Measurements from ENCODE around the gene AGBL2. TPM values are rescaled to one million over a fixed set of nuclear protein-coding genes. Genes with fewer than 3 reads are reported as not detected.
"Not testable (repeated sequence)": the region's sequence is repeated elsewhere in the genome, so short reads cannot be mapped to it uniquely, and the experiment has no call there.

The AGBL2 gene
- total RNA-seq, 1 donor = 1.3 TPM

DNA sequence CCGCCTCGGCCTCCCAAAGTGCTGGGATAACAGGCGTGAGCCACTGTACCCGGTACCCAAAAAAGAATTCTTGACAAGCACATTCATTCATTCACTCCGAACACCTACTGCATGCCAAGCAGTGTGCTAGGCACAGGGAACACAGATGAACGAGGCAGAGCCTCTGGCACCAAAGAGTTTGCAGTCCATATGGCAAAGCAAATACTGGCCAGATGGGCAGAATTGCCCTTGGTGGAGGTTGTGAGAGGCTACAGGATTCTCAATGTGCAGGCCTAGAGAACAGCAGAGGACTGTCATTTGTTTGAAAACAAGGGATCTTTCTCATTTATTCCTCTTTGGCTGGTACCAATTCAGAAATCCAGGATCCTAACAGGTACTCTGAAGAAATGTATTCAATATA is 45.3 kb downstream of the AGBL2 start:
- no peak overlapping the region for H3K4me3 ChIP-seq (ENCODE audit: low read depth, low read length)
- DNase-seq (ENCODE audit: low read depth) = no peak
- TF ChIP-seq, protein P1, sequence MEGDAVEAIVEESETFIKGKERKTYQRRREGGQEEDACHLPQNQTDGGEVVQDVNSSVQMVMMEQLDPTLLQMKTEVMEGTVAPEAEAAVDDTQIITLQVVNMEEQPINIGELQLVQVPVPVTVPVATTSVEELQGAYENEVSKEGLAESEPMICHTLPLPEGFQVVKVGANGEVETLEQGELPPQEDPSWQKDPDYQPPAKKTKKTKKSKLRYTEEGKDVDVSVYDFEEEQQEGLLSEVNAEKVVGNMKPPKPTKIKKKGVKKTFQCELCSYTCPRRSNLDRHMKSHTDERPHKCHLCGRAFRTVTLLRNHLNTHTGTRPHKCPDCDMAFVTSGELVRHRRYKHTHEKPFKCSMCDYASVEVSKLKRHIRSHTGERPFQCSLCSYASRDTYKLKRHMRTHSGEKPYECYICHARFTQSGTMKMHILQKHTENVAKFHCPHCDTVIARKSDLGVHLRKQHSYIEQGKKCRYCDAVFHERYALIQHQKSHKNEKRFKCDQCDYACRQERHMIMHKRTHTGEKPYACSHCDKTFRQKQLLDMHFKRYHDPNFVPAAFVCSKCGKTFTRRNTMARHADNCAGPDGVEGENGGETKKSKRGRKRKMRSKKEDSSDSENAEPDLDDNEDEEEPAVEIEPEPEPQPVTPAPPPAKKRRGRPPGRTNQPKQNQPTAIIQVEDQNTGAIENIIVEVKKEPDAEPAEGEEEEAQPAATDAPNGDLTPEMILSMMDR (IDR thresholded peaks at IDR 0.05; ENCODE audit: insufficient read depth, low read depth, low read length) = no peak

DNA sequence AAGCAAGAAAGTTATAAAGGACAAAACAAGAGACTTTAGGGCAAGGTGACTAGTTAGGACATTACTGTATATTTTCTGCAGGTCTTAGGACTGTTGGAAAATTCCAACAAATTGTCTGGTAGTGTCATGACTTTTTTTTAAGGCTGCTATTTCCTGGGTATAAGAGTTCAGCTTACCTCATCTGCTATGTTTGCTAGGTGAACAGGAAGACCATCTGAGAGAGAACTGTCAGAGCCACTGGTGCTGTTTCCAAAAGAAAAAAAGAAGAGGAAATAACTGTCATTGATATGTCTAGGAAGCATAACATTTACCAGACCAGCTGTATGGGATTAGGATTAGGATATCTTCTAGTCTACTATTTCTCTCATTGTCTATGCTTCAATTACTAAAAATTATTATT is 46.5 kb downstream of the AGBL2 start:
- H3K4me3 ChIP-seq (ENCODE audit: low read depth, low read length) = no peak overlapping the region
- no peak for DNase-seq (ENCODE audit: low read depth)
- TF ChIP-seq, protein P1 (IDR thresholded peaks at IDR 0.05; ENCODE audit: insufficient read depth, low read depth, low read length) = no peak

DNA sequence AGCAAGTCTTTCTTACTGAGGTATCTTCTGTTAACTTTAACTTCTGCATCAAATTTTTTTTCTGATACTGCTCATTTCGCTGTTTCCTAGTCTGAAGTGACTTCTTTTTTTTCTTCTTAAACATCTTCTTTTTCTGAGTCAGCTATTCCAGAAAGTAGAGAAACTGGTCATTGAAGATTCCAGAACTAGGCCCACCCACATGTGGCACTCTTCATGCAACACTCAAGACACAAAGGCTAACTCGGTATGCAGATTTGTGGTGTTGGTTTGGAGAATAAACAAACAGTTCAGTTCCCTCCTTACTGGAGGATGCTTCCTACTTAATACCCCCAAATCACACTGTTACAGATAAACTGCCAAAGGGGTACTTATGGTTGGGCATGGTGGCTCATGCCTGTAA is 47.6 kb downstream of the AGBL2 start:
- H3K4me3 ChIP-seq (ENCODE audit: low read depth, low read length) = no peak overlapping the region
- no peak for DNase-seq (ENCODE audit: low read depth)
- TF ChIP-seq, protein P1 (IDR thresholded peaks at IDR 0.05; ENCODE audit: insufficient read depth, low read depth, low read length) = no peak

DNA sequence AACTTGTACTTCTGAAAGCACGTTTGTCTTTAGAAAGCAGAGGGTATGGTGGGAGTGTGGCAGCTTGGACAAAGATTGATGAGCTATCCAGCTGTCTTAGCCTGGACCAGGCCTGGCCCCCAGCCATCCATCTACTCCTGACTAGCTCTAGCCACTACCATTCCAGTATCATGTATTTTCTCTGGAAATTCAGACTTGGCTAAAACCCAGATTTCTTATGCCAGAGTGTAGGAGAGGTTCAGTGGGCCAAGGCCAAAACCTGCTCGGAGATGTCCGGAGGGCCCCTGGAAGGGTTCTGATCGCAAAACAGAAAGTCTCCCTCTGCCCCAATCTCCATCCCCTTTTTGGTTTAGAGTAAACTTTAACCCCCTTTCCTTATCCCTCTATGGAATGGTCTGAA is 48.0 kb downstream of the AGBL2 start:
- TF ChIP-seq, protein P1 (IDR thresholded peaks at IDR 0.05; ENCODE audit: insufficient read depth, low read depth, low read length) = no peak
- H3K4me3 ChIP-seq (ENCODE audit: low read depth, low read length) = no peak overlapping the region
- no peak for DNase-seq (ENCODE audit: low read depth)

DNA sequence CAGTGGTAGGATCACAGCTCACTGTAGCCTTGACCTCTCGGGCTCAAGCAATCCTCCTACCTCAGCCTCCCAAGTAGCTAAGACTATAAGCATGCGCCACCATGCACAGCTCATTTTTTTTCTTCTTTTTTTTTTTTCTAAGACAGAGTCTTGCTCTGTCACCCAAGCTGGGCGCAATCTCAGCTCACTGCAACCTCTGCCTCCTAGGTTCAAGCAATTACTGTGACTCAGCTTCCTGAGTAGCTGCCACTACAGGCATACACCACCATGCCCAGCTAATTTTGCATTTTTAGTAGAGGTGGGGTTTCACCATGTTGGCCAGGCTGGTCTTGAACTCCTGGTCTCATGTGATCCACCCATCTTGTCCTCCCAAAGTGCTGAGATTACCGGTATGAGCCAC is 50.2 kb downstream of the AGBL2 start:
- not testable (repeated sequence) for H3K4me3 ChIP-seq (ENCODE audit: low read depth, low read length); DNase-seq (ENCODE audit: low read depth)

DNA sequence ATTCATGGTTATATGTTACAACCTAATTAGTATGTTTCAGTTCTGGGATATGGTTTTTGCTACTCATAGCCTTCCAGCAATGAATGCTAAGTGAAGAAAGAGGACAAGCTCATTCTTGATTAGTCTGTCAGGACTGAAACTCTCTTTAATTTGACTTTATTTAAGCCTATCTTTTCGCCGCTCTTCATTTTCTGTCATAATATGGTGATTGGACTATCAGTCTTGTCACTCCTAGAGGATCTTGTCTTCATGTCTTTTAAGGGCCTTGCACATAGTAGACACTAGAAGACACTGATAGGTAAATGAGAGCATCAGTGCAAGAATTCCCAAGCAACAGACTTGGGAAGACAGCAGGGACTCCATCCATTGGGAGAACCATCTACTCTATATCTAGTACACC is 53.9 kb downstream of the AGBL2 start:
- DNase-seq (ENCODE audit: low read depth) = no peak
- TF ChIP-seq, protein P1 (IDR thresholded peaks at IDR 0.05; ENCODE audit: insufficient read depth, low read depth, low read length) = no peak
- no peak overlapping the region for H3K4me3 ChIP-seq (ENCODE audit: low read depth, low read length)

DNA sequence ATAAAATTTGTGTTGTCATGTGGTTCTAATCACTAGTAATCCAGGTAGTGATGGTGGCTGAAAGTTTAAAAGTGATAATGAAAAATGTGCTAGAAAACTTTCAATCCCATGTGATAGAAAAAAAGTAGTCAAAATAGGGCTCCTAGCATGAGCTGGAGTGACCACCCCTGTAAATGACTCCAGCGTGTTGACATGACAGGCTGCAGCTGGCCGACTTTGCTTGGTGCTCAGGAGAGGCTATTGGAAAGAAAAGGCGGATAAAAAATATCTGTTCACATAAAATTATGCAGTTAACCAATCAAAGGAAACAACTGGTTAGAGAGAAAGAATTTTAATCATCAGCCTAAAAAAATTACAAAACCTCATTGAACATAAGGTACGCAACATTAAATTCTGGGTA is 55.9 kb downstream of the AGBL2 start:
- TF ChIP-seq, protein P1 (IDR thresholded peaks at IDR 0.05; ENCODE audit: insufficient read depth, low read depth, low read length) = no peak
- no peak for DNase-seq (ENCODE audit: low read depth)

More for the DNA sequence above, 55.9 kb downstream of the AGBL2 start:
- H3K4me3 ChIP-seq (ENCODE audit: low read depth, low read length) = no peak overlapping the region

Data from fibroblast of villous mesenchyme (primary cell).